ENCODE data around the gene LY86.
A peak's percentile ranks its signal among the peaks of the same experiment; 100 is the strongest.

The LY86 gene

DNA sequence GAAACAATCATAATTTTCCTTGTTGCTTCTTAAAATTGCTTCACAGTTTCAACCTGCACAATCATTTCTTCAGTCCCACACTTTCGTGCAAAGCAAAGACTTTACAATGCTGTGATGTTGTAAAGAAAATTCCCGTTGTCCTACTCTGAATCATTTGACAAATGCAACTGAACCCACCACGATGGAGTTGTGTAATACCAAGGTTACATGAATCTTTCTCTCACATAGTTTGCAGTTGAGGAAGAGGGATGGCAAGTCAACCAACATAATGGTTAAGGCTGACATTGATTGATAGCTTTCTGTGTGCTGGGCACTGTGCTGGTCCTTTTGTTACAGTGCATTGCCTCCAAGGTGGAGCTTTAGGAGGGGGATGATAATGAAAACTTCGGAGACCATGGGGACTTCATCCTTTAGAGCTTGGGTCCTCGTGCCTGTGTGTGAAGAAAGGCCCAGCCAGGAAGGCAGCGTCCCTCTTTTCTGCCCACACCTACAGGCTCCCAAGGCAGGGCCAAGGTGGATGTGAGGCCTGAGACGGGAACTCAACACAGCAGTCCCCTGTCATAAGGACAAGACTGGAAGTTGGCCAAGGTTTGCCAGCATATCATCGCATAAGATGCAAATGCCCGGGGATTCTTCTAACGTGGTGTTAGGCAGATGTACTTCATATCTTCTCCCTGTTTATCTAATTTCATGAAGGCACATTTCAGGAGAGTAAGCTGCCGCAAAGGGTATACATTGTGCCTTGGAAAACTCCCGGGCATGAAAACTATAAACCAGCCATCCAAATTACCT is 96.9 kb downstream of the LY86 start:
- no peak for DNase-seq

DNA sequence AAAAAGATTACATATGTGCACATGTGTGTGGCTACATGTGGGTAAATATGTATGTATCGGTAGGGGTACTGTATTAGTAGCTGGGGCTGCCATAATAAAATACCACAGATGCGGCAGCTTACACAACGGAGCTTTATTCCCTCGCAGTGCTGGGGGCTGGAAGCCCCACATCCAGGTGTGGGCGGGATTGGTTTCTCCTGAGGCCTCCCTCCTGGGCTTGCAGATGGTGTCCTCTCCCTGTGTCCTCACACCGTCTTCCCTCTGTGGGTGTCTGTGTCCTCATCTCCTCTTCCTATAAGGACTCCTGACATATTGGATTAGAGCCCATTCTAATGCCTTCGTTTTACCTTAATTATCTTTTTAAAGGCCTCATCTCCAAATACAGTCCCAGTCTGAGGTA is 97.7 kb downstream of the LY86 start:
- DNase-seq, result no peak

- peak; percentile 67 for DNase-seq
Observed at GRCh38 chr6:6686748-6687601, 98.5 kb downstream of the LY86 start.

DNA sequence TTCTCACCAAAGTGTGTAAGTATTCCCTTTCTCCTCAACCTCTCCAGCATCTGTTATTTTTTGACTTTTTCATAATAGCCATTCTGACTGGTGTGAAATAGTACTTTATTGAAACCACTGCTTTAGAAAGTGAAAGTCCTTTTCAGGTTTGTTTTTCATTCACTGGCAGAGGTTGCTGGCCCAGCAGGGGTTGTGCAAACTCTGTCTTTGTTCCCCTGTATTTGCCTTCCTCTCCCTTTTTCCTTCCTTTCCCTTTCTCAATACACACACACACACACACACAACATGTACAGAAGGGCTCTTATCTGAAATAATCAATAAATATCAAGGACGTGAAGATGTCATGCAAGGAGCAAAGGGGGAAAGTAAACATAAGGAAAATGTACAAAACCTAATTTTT is 99.8 kb downstream of the LY86 start:
- no peak for DNase-seq

GRCh38 chr6:6688951-6689350 is 100.4 kb downstream of the LY86 start:
- no peak for DNase-seq

DNA sequence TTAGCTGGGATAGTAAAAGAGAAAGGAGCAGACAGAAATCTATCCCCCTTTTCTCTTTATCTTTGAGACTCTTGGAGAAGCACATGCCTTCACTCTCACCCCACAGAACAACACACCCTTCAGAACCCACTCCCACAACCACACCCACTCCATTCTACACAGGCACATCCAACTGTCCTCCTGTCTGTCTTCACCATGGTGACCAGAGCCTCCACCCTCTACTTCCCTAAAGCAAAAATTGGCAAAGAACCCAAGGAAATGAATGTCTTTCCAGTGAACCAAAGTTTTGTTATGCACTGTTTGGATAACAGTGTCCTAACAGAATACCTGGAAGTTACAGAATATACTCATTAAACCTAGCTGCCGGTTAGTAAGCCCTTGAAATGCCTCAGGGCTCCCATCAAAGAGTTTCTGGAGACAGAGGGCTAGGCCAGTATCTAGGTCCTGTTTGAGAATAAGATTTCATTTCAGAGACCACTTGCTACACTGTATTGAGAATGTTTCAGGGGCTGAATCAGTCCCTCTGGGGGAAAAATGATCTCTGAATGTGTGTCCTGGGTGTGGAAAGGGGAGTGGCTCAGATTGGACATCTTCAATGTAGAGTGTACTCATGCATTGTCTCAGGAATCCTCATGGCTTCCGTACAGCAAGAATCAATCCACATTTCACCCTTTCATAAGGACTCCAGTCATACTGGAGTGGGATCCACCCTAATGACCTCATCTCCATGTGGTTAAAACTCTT is 101.1 kb downstream of the LY86 start:
- no peak for DNase-seq

DNA sequence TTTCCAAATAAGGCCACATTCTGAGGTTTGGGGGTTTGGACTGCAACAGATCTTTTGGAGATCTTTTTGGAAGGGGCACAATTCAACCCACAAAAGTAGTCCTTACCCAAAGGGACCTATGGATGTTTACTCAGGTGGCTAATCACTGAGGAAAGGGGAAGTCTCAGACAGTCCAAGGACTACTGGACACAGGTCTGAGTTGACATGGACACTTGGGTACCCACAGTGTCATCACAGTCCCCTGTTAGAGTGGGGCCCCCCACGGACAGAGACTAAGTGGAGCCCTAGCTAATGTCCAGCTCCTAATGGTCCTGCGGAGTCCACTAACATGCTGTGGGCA is 101.6 kb downstream of the LY86 start:
- no peak for DNase-seq

- no peak for DNase-seq
Observed at GRCh38 chr6:6694368-6694780, 105.9 kb downstream of the LY86 start.

GRCh38 chr6:6694825-6695624 is 106.5 kb downstream of the LY86 start:
- no peak for DNase-seq

- no peak for DNase-seq
Observed at GRCh38 chr6:6695625-6696276, 107.2 kb downstream of the LY86 start.

GRCh38 chr6:6696867-6697531 is 108.5 kb downstream of the LY86 start:
- DNase-seq, result no peak

GRCh38 chr6:6697620-6698019 is 109.1 kb downstream of the LY86 start:
- DNase-seq, result no peak

GRCh38 chr6:6699741-6700367 is 111.3 kb downstream of the LY86 start:
- DNase-seq, result peak; percentile 90

DNA sequence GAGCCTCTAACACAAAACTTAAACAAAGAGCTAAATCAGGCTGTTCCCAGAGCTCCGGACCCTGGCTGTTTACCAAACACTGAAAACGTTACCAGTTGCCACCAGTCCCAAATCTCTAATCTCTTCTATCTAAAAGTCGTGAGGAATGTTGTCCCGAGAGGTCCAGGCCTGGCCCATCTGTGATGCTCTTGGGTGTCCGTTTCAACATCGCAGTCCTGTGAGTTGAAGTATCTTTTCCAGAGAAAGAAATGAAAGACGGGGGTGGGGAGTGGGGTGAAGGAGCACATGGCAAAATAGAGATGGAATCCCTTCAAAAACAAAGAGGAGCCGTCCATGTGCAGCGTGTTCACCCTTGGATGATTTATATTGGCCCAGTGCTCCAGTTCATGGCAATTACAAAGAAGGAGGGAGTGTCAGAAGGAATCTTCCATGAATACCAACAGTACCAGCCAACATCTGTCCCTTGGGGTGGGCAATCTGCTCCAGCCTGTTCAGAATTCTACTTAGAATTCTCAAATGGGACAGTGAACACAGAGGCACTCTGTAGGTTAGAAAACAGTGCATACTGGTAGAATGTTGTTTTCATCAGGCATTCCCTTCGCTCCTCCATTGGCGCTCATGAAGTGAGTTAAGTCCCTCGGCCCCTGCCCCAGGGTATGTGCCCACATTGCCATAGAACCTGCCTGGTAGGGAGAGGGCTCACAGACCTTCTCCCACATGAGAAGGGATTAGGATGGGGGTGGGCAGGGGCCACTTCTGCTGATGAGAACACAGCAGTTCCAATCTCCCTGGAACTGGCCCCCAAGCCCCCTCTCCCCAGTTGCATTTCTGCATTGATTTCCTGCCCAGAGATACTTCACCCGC is 112.1 kb downstream of the LY86 start:
- DNase-seq, result no peak

- DNase-seq, result no peak
Observed at GRCh38 chr6:6701864-6702263, 113.3 kb downstream of the LY86 start.

DNA sequence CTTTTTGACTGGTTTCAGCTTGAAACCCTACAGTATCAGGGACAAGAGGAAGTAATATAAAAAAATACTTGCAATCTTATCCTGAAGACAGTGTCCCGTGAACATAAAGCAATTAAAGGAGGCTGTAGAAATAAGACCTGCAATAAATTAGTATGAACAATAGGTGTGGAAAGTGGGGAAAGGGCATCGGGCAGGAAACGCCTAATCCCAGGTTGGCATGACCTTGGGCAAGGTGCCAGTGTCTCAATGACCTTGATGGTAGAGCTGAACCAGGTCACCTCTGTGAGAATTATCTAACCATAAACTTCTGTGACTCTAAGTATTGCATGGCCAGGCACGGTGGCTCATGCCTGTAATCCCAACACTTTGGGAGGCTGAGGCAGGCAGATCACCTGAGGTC is 115.2 kb downstream of the LY86 start:
- DNase-seq, result no peak
